ENCODE results near the gene XRCC4. TPM values are rescaled to one million over a fixed set of nuclear protein-coding genes. Genes with fewer than 3 reads are reported as not detected.

XRCC4 gene
- total RNA-seq, 1 experiment from 2014 or later: 24.6 TPM

DNA sequence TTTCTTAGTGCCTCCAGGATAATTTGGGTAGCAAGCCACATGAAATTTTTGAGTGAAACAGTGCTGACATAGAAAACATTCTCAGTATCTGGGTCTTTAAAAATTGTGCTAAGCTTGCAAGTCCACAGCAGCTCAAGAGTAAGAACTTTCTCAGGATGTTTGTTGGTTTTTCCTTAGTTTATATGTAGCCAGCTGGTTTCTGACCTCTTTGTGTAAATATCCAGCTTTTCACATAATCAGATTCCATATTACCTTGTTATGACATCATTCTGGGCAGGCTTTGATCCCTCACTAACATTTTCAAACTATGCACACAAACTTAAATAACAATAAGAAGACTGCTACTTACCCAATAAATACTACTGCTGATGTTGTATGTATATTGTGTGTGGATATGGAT lies 311.3 kb downstream of the XRCC4 start:
- RAD21 ChIA-PET (ENCODE audit: low non-redundant PET in 1 of 2, low total read pairs in 2 of 2, uncharacterized antibody in 2 of 2, unreplicated experiment in 2 of 2): no interaction called here
- no peak for DNase-seq (ENCODE audit: low read depth, low spot score)
- no peaks in the 10 kb centered on the region for H3K9me2 ChIP-seq (ENCODE audit: insufficient read depth)
- H2AFZ ChIP-seq (ENCODE audit: low read depth, low read length, poor library complexity, severe bottlenecking): no peak overlapping the region
- intact Hi-C loops (cut with micrococcal nuclease): no loop called here
- H3K79me2 ChIP-seq (ENCODE audit: insufficient read depth, low read length): no peaks in the 10 kb centered on the region
- CTCF ChIA-PET: no interaction called here
- H3K27me3 ChIP-seq (ENCODE audit: insufficient read depth, low read length): no peaks in the 10 kb centered on the region
- H3K4me1 ChIP-seq (ENCODE audit: control insufficient read depth in 1 of 2, insufficient read depth in 2 of 2, low read length in 2 of 2): no peaks in the 10 kb centered on the region
- H4K20me1 ChIP-seq (ENCODE audit: insufficient read depth): no peaks in the 10 kb centered on the region
- no peak for ATAC-seq
- no peaks in the 10 kb centered on the region for H3K9me3 ChIP-seq (ENCODE audit: control insufficient read depth in 1 of 2, insufficient read depth in 1 of 2, low read depth in 1 of 2, low read length in 2 of 2)
- no peak overlapping the region for H3K4me3 ChIP-seq (replicated peaks in 1 of 2; ENCODE audit: low read depth in 1 of 2, low read length in 2 of 2)
- POLR2A ChIA-PET: no interaction called here
- BruUV-seq (replicated peaks): no TSS peak
- H3K9ac ChIP-seq (ENCODE audit: low read length): no peak overlapping the region
- TF ChIP-seq SP1 (IDR thresholded peaks at IDR 0.05; ENCODE audit: low read depth) (no peak), POLR2A (IDR thresholded peaks at IDR 0.05; ENCODE audit: borderline replicate concordance, extremely low read depth, insufficient read depth, insufficient read length) (no peak), YY1 (IDR thresholded peaks at IDR 0.05; ENCODE audit: extremely low read depth, insufficient replicate concordance, low read depth, low read length) (no peak)
- TF ChIP-seq, protein P1, sequence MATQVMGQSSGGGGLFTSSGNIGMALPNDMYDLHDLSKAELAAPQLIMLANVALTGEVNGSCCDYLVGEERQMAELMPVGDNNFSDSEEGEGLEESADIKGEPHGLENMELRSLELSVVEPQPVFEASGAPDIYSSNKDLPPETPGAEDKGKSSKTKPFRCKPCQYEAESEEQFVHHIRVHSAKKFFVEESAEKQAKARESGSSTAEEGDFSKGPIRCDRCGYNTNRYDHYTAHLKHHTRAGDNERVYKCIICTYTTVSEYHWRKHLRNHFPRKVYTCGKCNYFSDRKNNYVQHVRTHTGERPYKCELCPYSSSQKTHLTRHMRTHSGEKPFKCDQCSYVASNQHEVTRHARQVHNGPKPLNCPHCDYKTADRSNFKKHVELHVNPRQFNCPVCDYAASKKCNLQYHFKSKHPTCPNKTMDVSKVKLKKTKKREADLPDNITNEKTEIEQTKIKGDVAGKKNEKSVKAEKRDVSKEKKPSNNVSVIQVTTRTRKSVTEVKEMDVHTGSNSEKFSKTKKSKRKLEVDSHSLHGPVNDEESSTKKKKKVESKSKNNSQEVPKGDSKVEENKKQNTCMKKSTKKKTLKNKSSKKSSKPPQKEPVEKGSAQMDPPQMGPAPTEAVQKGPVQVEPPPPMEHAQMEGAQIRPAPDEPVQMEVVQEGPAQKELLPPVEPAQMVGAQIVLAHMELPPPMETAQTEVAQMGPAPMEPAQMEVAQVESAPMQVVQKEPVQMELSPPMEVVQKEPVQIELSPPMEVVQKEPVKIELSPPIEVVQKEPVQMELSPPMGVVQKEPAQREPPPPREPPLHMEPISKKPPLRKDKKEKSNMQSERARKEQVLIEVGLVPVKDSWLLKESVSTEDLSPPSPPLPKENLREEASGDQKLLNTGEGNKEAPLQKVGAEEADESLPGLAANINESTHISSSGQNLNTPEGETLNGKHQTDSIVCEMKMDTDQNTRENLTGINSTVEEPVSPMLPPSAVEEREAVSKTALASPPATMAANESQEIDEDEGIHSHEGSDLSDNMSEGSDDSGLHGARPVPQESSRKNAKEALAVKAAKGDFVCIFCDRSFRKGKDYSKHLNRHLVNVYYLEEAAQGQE (IDR thresholded peaks at IDR 0.05; ENCODE audit: low read depth): no peak
- no peaks in the 10 kb centered on the region for H3K36me3 ChIP-seq (ENCODE audit: control insufficient read depth in 1 of 2, insufficient read depth in 2 of 2, low read length in 2 of 2)
- no peak overlapping the region for H3K27ac ChIP-seq (ENCODE audit: low read depth, low read length)
- H3K4me2 ChIP-seq (ENCODE audit: low read length): no peak overlapping the region

DNA sequence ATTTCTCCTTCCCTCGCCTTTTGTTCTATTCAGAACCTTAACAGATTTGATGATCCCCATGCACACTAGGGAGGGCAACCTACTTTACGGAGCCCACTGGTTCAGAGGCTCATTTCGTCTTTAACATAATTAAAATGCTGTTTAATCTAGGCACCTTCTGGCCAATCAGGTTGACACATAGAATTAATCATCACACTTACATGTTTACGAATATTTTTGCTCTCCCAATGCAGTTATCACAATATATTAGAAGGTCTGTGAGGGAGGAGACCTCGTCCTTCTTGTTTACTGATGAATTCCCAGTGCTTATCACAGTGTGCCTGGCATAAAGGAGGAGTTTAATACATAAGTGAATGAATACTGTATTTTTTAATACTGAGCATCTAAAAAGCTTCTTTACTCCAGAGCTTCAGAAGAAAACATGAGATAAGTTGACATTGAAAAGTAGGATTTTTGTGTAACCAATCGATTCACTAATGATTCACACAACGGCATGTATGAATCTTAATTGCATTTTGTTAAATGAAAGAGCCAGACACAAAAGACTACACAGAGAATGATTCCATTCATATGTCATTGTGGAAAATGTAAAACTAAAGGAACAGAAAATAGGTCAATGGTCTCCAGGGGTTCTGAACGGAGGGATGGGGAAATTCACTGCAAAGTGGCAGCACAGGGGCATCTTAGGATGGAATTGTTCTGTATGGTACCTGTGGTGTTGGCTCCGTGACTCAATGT lies 315.6 kb downstream of the XRCC4 start:
- no peak overlapping the region for H3K4me3 ChIP-seq (replicated peaks in 1 of 2; ENCODE audit: low read depth in 1 of 2, low read length in 2 of 2)
- H3K36me3 ChIP-seq (ENCODE audit: control insufficient read depth in 1 of 2, insufficient read depth in 2 of 2, low read length in 2 of 2): no peaks in the 10 kb centered on the region
- POLR2A ChIA-PET: no interaction called here
- RAD21 ChIA-PET (ENCODE audit: low non-redundant PET in 1 of 2, low total read pairs in 2 of 2, uncharacterized antibody in 2 of 2, unreplicated experiment in 2 of 2): no interaction called here
- H3K79me2 ChIP-seq (ENCODE audit: insufficient read depth, low read length): no peaks in the 10 kb centered on the region
- CTCF ChIA-PET: no interaction called here
- TF ChIP-seq, protein P2, sequence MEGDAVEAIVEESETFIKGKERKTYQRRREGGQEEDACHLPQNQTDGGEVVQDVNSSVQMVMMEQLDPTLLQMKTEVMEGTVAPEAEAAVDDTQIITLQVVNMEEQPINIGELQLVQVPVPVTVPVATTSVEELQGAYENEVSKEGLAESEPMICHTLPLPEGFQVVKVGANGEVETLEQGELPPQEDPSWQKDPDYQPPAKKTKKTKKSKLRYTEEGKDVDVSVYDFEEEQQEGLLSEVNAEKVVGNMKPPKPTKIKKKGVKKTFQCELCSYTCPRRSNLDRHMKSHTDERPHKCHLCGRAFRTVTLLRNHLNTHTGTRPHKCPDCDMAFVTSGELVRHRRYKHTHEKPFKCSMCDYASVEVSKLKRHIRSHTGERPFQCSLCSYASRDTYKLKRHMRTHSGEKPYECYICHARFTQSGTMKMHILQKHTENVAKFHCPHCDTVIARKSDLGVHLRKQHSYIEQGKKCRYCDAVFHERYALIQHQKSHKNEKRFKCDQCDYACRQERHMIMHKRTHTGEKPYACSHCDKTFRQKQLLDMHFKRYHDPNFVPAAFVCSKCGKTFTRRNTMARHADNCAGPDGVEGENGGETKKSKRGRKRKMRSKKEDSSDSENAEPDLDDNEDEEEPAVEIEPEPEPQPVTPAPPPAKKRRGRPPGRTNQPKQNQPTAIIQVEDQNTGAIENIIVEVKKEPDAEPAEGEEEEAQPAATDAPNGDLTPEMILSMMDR (IDR thresholded peaks at IDR 0.05 in 2 of 3, conservative IDR thresholded peaks at IDR 0.05 in 1 of 3; ENCODE audit: borderline replicate concordance in 1 of 3, insufficient read depth in 1 of 3, low read depth in 2 of 3, low read length in 2 of 3): no peak
- TF ChIP-seq ZNF274 (IDR thresholded peaks at IDR 0.05; ENCODE audit: low read depth, low read length): no peak
- TF ChIP-seq EGR1 (IDR thresholded peaks at IDR 0.05; ENCODE audit: low read depth): no peak
- no peak for TF ChIP-seq SRF (IDR thresholded peaks at IDR 0.05; ENCODE audit: low read depth)
- TF ChIP-seq POLR2AphosphoS5 (IDR thresholded peaks at IDR 0.05; ENCODE audit: low read depth, low read length): no peak
- TF ChIP-seq JUND (IDR thresholded peaks at IDR 0.05): no peak
- TF ChIP-seq SIN3A (IDR thresholded peaks at IDR 0.05; ENCODE audit: low read depth): no peak
- H3K4me2 ChIP-seq (ENCODE audit: low read length): no peak overlapping the region
- H4K20me1 ChIP-seq (ENCODE audit: insufficient read depth): no peaks in the 10 kb centered on the region
- no peak overlapping the region for H3K27ac ChIP-seq (ENCODE audit: low read depth, low read length)
- no peaks in the 10 kb centered on the region for H3K4me1 ChIP-seq (ENCODE audit: control insufficient read depth in 1 of 2, insufficient read depth in 2 of 2, low read length in 2 of 2)
- H3K27me3 ChIP-seq (ENCODE audit: insufficient read depth, low read length): no peaks in the 10 kb centered on the region
- BruUV-seq (replicated peaks): no TSS peak
- no peak overlapping the region for H3K9ac ChIP-seq (ENCODE audit: low read length)
- ATAC-seq (no peak), DNase-seq (ENCODE audit: low read depth, low spot score) (no peak)
- H2AFZ ChIP-seq (ENCODE audit: low read depth, low read length, poor library complexity, severe bottlenecking): no peak overlapping the region
- intact Hi-C loops (cut with micrococcal nuclease): no loop called here
- H3K9me3 ChIP-seq (ENCODE audit: control insufficient read depth in 1 of 2, insufficient read depth in 1 of 2, low read depth in 1 of 2, low read length in 2 of 2): no peaks in the 10 kb centered on the region
- H3K9me2 ChIP-seq (ENCODE audit: insufficient read depth): no peaks in the 10 kb centered on the region
